EL (cell line): Measurements from ENCODE around the gene EML5.

Experiments used
- DNase-seq: peaks from one replicate; pipeline ENCODE4 v3.0.0-alpha.2; 2016

EML5 gene

DNA sequence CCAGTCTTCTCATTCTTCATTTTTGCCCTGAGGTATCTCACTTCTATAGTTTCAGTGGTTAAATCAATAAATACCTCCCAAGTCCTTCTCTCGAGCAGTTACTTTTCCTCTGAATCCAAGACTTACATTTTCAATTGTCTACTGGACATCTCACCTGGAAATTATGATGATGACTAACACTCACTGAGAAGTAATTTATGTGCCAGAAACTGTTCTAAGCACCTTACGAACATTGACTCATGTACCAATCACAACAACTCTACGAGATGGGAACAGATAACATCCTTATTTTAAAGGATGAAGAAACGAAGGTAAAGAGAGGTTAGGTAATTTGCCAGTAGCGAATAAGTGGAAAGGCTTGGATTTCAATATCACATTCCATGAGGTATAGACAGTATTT lies 94.1 kb downstream of the EML5 start:
- DNase-seq: no peak

DNA sequence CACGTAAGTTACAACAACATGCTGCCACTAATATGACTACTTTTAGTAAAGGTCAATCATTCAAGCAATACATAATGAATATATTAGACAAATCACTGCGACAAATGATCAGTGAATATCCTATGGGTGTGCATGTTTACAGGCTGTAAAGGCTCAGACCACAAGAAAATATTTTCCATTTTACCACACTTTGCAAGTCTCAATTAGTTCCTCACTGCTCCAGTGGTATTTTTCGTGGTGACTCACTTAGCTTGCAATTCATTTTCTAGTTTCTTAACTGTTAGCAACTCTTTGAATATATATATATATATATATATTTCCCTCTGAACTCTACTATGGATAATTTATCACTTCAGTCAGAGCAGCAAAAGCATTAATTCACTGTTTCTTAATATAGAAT lies 96.9 kb downstream of the EML5 start:
- peak; percentile 4 for DNase-seq

DNA sequence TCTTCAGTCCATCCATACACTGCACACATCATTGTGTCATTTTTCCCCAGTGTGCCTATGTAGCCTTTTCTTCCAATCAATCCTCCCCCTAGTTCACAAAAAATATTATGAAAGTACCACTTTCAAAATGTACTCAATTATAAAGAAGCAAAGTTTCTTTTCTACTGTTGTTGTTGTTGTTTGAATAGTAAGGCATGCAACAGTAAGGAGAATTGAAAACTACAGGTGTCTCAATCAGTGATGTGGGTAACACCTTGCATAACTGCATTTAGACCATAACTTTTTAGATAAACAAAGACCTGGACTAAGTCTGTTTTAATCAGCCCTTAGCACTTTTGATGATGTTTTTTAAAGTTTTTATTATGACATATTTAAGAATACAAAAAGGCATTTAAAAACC lies 104.4 kb downstream of the EML5 start:
- no peak for DNase-seq

DNA sequence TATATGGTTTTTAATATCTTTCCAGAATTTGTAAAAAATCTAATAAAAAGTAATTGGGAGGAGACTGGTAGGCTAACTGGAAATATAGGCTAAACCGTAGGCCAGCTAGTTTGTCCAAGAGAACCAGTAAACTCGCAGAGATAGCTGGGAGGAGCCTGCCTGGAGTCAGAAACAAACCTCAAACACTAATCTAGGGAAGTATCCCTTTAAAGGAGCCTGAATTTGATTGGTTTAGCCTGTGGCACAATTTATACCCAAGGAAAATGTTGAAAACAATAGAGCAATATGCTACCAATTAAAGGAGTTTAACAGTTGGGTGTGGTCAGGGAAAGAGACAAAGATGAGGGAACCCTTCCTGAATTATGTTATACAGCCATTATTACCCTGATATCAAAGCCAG lies 109.6 kb downstream of the EML5 start:
- DNase-seq: no peak

DNA sequence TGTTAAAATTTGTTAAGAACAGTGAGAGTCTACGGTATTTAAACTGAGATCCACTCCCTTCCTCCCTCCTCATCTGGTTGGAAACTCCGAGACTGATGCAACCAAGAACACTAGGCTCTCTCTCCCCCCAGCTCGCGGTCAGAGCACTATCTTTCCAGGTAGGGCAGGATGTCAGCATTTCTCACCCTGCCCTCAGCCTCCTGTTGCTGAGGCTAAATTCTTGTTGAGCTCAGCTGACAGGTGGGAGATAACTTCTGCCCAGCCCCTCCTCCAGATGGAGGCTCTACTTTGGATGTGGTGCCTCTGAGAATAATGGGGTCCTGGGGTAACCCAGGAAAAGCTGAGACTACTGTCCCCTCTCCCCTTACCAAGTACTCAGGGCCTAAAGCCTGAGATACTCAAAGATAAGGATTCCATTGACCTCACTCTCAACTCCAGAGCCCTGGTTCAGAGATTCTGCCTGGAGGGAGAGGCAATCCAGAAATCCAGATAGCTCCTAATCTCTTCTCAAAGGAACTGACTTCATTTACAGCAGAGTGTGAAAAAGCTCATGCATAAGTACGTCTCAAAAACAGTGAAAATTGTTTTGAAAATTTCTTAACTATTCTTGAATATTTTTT lies 110.1 kb downstream of the EML5 start:
- DNase-seq: no peak

DNA sequence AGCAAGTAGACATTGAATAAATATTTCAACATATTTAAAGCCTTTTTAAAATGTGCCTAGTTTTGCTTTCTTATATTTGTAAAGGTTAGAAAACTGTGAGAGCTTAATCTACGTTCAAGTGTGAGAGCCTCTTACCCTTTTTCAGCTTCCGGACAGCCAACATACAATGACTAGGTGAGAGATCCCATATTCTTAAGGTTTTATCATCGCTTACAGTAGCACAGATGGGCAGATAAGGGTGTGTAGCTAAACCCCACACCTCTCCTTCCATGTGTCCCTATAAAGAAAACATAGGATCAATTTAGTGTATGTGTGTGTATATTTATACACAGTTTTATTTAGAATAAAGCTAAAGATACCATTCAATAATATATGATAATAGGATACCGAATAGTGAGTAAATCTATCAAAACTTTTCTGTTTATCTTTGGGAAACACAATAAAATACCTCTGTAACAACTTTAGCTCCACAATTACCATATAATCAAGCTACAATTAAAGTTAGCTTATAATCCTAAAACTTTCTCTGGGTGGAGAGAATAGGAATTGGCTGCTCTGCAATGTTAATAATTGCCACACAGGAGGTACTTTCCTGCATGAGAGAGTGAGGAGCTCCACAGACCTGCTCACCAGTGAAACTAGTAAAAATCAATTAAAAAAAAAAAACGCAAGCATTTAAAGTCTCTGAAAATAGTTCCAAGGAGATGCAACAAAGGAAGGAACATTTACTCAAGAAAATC lies 110.8 kb downstream of the EML5 start:
- no peak for DNase-seq

DNA sequence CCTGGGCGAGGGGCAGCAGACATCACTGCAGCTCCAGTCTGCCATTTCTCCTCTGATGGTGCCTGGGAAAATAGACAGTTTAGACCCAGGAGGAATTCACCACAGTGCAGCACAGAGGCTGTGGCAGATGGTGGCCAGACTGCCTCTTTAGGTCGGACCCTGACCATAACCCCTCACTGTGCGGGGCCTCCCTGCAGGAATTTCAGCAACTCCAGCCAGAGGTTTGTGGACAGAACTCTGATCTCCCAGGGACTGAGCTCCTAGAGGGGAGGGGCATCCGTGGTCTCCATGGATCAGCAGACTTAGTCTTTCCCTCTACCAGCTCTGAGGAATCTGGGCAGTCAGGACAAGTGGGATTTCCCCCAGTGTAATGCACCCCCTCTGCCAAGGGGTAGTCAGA lies 123.4 kb downstream of the EML5 start:
- DNase-seq: no peak

DNA sequence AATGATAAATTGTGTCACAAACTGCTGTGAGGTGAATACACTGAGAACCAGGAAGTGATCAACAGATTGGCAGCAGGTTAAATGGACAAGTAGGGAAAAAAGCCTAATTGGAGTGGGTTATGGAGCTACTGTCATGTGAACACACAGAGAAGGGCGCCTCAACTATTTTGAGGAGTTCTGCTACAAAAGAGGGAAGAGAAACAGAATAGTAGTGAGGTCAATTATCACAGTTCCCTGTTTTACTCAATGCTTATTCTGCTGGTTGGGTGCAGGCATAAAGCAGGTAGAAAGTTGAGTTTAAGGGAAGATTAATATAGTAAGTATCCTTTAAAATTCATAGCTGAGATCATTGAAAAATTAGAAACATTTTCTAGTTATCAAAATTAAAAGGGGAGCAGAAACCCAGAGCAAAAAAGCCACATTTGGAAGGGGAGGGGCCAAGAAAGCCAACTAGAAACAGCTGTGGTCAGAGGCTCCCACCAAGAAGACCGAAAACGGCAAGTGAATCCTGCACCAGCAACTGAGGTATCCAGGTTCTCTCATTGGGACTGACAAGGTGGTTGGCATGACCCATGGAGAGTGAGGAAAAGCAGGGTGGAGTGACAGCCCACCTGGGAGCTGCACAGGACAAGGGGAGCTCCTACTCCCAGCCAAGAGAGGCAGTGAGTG lies 124.2 kb downstream of the EML5 start:
- no peak for DNase-seq

DNA sequence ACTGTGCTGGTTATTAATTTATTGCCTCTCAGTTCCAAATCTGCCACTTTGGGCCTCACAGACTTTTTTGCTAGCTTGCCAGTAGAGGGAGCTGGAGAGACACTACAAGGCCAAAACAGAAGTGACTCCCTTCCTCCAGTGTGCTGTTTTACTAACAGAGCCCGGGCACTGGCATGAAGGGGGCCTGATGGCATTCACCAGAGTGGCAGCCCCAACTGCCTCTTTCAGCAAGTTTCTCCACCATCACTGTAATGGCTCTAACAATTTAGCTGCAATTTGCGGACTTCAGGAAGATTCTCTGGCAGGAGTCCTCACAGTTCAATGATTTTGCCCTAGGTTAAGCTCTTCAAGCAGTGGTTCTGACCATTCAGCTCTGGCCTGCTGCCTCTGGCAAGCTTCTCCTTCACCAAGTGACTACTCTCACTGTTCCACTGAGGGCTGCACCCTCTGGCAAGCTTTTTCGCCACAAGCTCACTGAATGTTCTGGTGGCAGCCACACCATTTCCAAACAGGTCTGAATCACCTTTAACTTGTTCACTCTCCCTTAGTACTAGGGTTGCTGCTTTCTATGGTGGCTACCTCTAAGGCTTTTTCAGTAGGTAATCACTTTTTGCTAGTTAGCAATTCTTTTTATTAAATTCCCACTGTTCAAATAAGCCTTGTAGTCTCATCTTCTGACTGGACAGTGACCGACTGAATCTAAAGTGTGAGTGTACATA lies 125.0 kb downstream of the EML5 start:
- peak; percentile 75 for DNase-seq

DNA sequence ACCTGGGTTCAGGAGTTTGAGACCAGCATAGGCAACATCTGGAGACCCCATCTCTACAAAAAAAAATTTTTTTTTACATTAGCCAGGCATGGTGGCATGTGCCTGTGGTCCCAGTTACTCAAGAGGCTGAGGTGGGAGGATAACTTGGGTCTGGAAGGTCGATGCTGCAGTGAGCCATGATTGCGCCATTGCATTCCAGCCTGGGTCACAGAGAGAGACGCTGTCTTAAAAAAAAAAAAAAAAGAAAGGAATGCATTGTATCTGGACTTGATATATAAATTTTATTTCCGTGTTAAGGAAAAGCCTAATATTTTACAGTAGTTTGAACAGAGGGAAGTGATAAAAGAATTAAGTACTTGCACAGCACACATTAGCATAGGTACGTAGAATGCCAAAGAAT lies 132.7 kb downstream of the EML5 start:
- DNase-seq: peak; percentile 16

DNA sequence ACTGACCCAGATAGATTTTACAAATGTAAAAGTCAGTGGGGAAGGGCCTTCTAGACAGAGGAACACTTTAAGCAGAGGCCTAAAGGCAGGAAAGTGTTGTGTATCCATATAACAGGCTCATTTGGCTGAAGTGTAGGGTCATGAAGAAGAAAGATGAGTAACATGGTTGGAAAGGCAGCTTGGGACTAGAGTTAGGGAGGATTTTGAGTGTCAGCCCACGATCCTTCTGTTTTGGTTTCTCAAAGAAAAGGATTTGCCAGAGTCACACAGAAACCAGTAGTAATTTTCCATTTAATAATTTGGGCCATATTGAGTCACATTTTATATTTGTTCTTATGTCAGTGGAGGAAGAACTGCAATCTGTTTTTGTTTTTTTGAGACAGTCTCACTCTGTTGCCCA lies 153.5 kb downstream of the EML5 start:
- DNase-seq: no peak

DNA sequence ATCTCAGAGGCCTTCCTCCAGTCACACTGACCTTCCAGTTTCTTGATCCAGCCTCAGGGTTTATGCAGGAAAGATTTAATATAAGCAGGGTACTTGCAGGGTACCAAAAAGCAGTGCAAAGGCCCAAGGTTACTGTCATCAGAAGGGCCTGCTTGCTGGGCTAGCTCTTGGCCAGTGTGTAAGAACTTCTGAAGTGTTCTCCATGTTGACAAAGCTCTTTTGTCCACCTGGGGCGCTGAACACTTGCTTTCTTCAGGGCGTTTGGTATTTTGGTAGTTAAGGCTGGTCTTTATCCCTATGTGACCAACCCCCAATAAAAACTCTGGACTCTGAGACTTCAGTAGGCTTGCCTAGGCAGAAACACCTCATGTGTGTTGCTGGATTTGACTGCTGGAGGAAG lies 160.2 kb downstream of the EML5 start:
- DNase-seq: no peak

DNA sequence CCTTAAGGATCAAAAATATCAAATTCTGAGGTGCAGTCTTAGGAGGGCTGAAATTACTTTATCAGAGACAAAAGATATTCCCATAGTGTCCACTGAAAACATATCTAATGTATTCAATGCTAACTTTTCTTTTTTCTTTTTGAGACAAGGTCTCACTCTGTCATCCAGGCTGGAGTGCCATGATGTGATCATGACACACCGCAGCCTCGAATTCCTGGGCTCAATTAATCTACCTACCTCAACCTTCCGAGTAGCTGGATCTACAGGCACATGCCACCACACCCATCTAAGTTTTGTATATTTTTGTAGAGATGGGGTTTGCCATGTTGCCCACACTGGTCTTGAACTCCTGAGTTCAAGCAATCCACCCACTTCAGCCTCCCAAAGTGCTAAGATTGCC lies 161.7 kb downstream of the EML5 start:
- DNase-seq: no peak

DNA sequence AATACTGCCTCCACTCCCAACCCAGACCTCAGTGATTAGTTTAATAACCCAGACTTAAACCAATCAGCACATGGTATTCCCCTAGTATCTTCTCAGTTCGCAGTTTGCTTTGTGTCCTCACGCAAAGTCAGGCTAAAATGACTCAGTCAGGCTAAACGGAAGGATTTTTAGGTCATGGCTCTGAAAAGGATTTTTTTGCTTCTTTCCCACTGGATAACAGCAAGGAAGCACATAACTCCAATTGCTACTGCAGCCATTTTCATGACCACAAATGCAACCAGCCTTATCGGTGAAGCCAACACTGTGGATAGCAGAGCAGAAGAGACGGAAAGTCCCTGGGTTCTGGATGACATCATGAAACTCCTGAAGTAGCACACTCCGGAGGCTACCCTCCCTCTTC lies 162.2 kb downstream of the EML5 start:
- DNase-seq: peak; percentile 57

DNA sequence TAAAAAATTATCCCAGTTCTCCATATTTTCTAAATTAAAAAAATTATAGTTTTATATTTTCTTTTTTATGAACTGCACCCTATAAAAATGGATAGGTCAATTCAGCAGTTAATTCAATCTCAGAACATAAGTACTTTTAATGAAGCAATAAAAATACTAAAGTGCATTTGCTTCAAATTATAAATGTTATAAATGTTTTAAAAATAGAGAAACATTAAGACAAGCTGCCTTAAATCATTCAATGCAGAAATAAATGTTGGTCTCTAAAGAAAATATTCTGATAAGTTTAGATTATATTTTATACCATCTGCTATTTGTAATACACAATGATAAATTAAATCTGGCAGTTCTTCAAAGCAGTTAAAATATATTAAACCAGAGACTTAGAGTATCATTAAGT lies 164.3 kb downstream of the EML5 start:
- no peak for DNase-seq

DNA sequence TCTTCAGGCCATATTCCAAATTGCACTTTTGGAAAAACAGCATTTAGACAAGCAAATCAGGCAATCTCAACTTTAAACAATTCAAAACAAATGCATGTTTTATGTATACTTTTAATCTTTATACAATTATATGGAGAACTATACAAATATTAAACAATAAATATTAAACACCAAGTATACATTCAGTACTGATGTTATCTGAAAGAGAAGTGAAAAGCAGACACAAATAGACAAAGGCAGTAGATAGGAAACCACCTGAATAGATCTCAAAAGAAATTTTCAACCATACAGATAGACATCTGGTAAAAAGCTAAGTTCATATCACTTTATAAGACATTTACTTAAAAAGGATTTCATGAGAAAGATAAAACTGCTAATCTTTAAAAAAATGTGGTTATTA lies 164.7 kb downstream of the EML5 start:
- DNase-seq: no peak

DNA sequence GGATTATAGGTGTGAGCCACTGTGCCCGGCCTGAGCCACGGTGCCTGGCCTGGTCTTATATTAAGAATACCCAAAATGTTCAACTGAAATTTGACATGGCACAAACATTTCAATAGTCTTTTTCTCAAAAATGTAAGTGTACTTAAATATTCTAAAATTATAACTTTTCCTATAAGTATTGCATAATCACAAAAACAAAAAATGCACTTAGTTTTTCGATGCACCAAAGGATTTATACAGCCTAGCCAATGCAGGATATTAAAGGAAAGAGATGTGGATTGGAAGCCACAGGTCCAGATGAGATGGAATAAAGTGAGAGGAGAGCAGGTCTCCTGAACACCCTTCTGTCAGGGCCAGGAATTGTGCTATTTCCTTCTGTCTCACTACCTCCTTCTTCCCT lies 167.1 kb downstream of the EML5 start:
- DNase-seq: no peak

DNA sequence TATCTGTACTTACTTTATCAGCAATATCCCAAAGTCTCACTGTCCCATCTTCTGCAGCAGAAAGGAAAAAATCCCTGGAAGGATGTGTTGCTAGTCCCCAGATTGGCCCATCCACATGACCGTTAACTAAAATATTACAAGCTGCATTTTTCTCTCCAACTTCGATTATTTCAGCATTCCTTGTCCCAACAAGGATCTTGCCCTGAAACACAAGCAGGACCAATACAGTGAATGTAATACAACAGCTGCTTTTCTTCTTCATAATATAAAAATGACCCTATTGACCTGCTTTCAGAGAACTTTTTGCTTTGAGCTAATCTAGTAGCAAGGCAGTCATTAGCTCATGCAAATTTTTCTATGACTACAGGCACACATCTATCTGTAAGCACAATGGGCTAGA lies 171.7 kb downstream of the EML5 start:
- DNase-seq: peak; percentile 13

DNA sequence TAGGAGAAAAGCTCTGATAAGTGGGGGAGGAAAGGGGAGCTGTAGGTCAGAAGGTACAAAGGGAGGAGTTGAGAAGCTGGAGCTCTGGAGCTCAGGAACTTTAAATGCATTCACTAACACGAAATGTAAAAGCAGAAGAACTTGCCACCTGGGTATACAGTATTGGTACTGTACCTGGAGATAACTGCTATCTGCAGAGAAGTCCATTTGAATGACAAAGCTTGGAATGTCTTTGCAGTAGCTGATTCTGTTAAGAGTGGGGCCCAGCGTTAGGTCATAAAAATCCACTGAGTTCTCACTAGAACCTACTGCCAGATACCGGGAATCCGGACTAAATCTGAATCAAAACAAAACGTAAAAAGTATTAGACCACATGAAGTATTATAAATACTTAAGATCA lies 174.3 kb downstream of the EML5 start:
- DNase-seq: no peak

DNA sequence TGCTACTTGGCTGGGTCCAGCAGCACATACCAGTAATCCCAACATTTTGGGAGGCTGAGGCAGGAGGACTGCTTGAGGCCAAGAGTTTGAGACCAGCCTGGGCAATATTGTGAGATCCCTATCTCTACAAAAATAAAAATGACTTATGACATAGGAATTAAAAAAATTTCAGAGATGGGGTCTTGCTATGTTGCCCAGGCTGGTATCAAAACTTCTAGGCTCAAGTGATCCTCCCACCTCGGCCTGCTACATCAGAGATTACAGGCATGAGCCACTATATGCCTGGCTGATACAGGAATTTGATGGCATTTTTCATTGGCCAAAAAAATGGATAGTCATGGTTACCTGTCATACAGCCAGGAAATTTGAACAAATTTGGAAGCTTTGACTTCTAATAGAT lies 175.3 kb downstream of the EML5 start:
- no peak for DNase-seq

DNA sequence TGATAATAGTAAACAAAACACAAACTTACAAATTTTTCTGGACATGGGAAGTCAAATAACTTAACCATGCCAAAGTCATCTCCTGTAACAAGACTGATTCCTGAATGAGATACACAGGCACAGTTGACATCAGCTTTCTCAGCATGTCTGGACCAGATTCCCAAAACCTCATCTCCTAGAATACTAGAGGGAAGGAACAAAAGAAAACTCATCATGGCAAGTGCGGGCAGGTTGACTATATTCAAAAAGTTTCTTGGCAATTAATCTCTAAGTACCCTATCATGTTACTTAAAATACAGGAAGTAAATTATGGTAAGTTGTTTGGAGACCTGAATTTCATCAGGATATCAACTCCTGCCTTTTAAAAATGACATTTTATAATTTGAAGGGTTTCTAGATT lies 176.1 kb downstream of the EML5 start:
- no peak for DNase-seq

DNA sequence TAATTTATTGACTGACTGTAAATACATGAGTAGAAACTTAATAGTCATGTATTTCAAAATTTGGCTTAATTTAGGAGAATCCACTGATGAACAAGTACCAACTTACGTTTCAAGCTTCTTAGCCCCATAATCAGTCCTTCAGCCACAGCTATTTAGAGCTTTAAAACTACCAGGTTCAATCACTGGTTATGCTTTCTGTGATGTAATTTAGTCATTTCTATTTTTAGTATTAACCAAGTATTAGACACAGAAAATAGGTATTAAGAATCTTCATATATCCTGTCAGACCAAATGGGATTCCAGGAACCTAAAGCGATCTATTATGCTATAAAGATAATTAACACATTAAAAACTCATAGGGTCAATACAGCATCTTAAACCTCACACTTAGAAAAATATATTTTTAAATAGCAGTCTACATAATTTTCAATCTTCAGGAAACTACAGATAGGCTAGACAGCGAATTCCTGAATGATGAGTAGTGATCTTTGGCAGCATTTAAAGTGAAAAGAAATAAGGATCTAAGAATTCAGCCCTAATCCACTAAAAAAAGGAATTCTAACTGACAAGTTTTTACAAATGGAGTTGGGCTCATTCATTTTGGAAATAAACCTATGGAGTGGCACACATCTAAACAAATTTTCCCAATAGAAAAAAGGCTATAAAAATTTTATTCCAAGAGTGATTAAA lies 178.4 kb downstream of the EML5 start:
- DNase-seq: peak; percentile 80

DNA sequence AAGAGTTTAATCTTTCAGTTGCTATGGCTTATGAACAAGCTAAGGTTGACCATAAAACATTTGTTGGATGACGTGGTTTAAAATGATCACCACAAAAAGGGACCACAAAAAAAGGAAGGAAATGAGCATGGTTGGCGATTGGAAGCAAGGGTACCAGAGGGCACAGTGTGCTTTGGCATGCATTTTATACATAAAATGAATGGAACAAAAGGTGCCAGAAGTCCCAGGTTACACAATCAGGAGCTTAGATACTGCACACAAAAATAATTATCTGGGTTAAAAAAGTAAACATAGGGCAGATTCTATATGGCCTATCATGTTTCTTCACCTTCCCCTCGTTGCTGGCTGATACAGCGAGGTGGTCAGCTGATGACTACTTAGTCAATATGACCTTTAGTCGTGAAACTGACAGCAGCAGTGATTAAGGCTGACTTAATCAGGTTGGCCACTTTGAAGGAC lies 179.2 kb downstream of the EML5 start:
- DNase-seq: peak; percentile 81
